Calu3 (cell line): Measurements from ENCODE around the gene SMIM27. TPM values are rescaled to one million over a fixed set of nuclear protein-coding genes. Genes with fewer than 3 reads are reported as not detected.

ENCODE experiments used
- BruUV-seq: library from RNA; stranded (reverse); fragments of 400-500 nt; replicated peaks from 2 replicates; lab custom pipeline; 2021; lab: Mats Ljungman, UMichigan
- CTCF ChIA-PET: fragments of 300-600 bp; sonication (Branson Sonifier 250); formaldehyde crosslinking; loops from one replicate; lab custom pipeline; 2022; ENCODE audit warnings: antibody characterized with exemption; lab: Charles Lee
- DNase-seq: peaks from one replicate; pipeline ENCODE4 v3.0.0; 2022
- H3K27ac Mint-ChIP-seq: one replicate; pipeline ENCODE4 v1.8.0; 2022; ENCODE audit warnings: mixed read lengths; ENCODE audit not compliant: unreplicated experiment
- H3K27me3 Mint-ChIP-seq: one replicate; pipeline ENCODE4 v1.8.0; 2022; ENCODE audit warnings: mixed read lengths; ENCODE audit not compliant: unreplicated experiment
- H3K36me3 Mint-ChIP-seq: one replicate; pipeline ENCODE4 v1.8.0; 2022; ENCODE audit warnings: mild to moderate bottlenecking, moderate library complexity, mixed read lengths; ENCODE audit not compliant: insufficient read depth, unreplicated experiment
- H3K4me1 Mint-ChIP-seq: one replicate; pipeline ENCODE4 v1.8.0; 2022; ENCODE audit warnings: mild to moderate bottlenecking, low read depth, mixed read lengths; ENCODE audit not compliant: unreplicated experiment
- H3K4me3 Mint-ChIP-seq: one replicate; pipeline ENCODE4 v1.8.0; 2022; ENCODE audit warnings: mild to moderate bottlenecking, low read depth, moderate library complexity, mixed read lengths; ENCODE audit not compliant: unreplicated experiment
- H3K9me3 Mint-ChIP-seq: one replicate; pipeline ENCODE4 v1.8.0; 2022; ENCODE audit warnings: low read depth, mixed read lengths; ENCODE audit not compliant: unreplicated experiment
- intact Hi-C: fragments of 100-400 bp; cut with micrococcal nuclease; formaldehyde crosslinking; loops from one replicate; pipeline ENCODE4 v1.10.0; 2022; ENCODE audit not compliant: unreplicated experiment
- total RNA-seq: library from RNA; stranded (reverse); gene quantifications from 2 replicates; pipeline ENCODE4 v1.2.3, GENCODE V29; 2022
- TF ChIP-seq, protein P1 (sequence below): fragments of 200-600 bp; IDR thresholded peaks from one replicate; pipeline ENCODE4 v1.8.0; 2022; ENCODE audit warnings: antibody characterized with exemption; ENCODE audit not compliant: unreplicated experiment

Gene SMIM27
- total RNA-seq, 1 experiment from 2014 or later, result 4.4 TPM

DNA sequence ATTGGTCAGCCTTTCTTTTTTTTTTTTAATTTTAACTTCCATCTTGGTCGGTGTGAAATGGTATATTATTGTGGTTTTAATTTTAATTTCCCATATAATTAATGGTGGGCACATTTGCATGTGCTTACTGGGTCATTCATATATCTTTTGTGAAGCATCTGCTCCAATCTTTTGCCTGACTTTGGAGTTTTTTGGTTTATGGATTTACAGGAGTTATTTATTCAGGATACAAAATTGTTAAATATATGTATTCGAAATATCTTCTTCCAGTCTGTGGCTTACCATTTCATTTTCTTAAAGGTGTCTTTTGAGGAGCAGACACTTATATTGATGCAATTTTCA lies 25.4 kb upstream of the SMIM27 start:
- peak overlapping the region; percentile 67 for H3K27ac Mint-ChIP-seq

GRCh38 chr9:32533336-32533735 lies 18.8 kb upstream of the SMIM27 start:
- TF ChIP-seq, protein P1, sequence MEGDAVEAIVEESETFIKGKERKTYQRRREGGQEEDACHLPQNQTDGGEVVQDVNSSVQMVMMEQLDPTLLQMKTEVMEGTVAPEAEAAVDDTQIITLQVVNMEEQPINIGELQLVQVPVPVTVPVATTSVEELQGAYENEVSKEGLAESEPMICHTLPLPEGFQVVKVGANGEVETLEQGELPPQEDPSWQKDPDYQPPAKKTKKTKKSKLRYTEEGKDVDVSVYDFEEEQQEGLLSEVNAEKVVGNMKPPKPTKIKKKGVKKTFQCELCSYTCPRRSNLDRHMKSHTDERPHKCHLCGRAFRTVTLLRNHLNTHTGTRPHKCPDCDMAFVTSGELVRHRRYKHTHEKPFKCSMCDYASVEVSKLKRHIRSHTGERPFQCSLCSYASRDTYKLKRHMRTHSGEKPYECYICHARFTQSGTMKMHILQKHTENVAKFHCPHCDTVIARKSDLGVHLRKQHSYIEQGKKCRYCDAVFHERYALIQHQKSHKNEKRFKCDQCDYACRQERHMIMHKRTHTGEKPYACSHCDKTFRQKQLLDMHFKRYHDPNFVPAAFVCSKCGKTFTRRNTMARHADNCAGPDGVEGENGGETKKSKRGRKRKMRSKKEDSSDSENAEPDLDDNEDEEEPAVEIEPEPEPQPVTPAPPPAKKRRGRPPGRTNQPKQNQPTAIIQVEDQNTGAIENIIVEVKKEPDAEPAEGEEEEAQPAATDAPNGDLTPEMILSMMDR, result no peak
- H3K9me3 Mint-ChIP-seq, result peaks cover 2% of the 10 kb centered on the region
- no peaks in the 10 kb centered on the region for H3K4me1 Mint-ChIP-seq
- CTCF ChIA-PET, result no interaction called here
- H3K4me3 Mint-ChIP-seq, result no peak overlapping the region
- no peak overlapping the region for H3K27ac Mint-ChIP-seq
- intact Hi-C loops, result no loop called here
- no peaks in the 10 kb centered on the region for H3K27me3 Mint-ChIP-seq
- DNase-seq, result no peak
- no TSS peak for BruUV-seq
- H3K36me3 Mint-ChIP-seq, result peaks cover 8% of the 10 kb centered on the region

More for the DNA sequence above, 25.4 kb upstream of the SMIM27 start:
- CTCF ChIA-PET, result interaction anchor here (0.6 to 3.0 kb wide), 9 partner anchors 10 to 147 kb away, joined by 3 to 29 read pairs (median 7); no protein-coding TSS in a partner anchor
- Mint-ChIP-seq H3K4me3 (peak overlapping the region; percentile 84), H3K4me1 (peaks cover 23% of the 10 kb centered on the region), H3K9me3 (peaks cover 2% of the 10 kb centered on the region), H3K27me3 (no peaks in the 10 kb centered on the region), H3K36me3 (peaks cover 25% of the 10 kb centered on the region)
- intact Hi-C loops, result loop anchor here (1.0 to 10.0 kb wide), 3 partner anchors 46 to 147 kb away; no protein-coding TSS in a partner anchor
- DNase-seq, result no peak
- BruUV-seq, result TSS peak; percentile 71
- TF ChIP-seq, protein P1, result no peak

GRCh38 chr9:32533816-32534215 lies 18.3 kb upstream of the SMIM27 start:
- intact Hi-C loops, result no loop called here
- Mint-ChIP-seq H3K9me3 (peaks cover 2% of the 10 kb centered on the region), H3K36me3 (peaks cover 8% of the 10 kb centered on the region), H3K27me3 (no peaks in the 10 kb centered on the region), H3K27ac (no peak overlapping the region), H3K4me1 (no peaks in the 10 kb centered on the region), H3K4me3 (no peak overlapping the region)
- no peak for DNase-seq
- BruUV-seq, result no TSS peak
- TF ChIP-seq, protein P1, result no peak
- CTCF ChIA-PET, result no interaction called here

GRCh38 chr9:32543047-32543446 lies 9.1 kb upstream of the SMIM27 start:
- Mint-ChIP-seq H3K36me3 (peaks cover 12% of the 10 kb centered on the region), H3K4me1 (no peaks in the 10 kb centered on the region), H3K9me3 (no peaks in the 10 kb centered on the region), H3K27me3 (no peaks in the 10 kb centered on the region), H3K4me3 (no peak overlapping the region), H3K27ac (no peak overlapping the region)
- TF ChIP-seq, protein P1, result no peak
- CTCF ChIA-PET, result no interaction called here
- intact Hi-C loops, result no loop called here
- no peak for DNase-seq
- no TSS peak for BruUV-seq
